Pancreas (tissue), 10 donors: ENCODE data around the gene BAZ1A. TPM values are rescaled to one million over a fixed set of nuclear protein-coding genes. Genes with fewer than 3 reads are reported as not detected.

ENCODE experiments used
- ATAC-seq, 4 donors: fragments of 200-7000 bp; cut with Tn5 transposase; one replicate each; pipeline versions ENCODE4 v1.8.0 to v1.9.1; 2020; ENCODE audit warnings: mild to moderate bottlenecking in 4 of 4, moderate library complexity in 4 of 4
- DNase-seq, 6 donors: peaks; one replicate each; pipeline ENCODE4 v3.0.0-alpha.2; 2020
- FAIRE-seq: peaks from 2 replicates; lab custom pipeline; 2012; peaks lifted over from hg19 to GRCh38; lab: Jason Lieb, UNC
- H3K27ac ChIP-seq, 4 donors: fragments of 200-600 bp; sonication (generic); 1 replicate in 3 of 4; 2 replicates in 1 of 4; pipeline versions ENCODE4 v1.5.0 to v1.8.0; 2020
- H3K27me3 ChIP-seq, 4 donors: fragments of 200-600 bp; one replicate each; pipeline ENCODE4 v1.8.0; 2021
- H3K36me3 ChIP-seq, 3 donors: fragments of 200-600 bp; sonication (generic) in 1 of 3; one replicate each; pipeline versions ENCODE4 v1.5.0 to v1.8.0; 2020 to 2021
- H3K4me1 ChIP-seq, 3 donors: fragments of 200-600 bp; one replicate each; pipeline ENCODE4 v1.8.0; 2021
- H3K4me3 ChIP-seq, 4 donors: fragments of 200-600 bp; sonication (generic) in 2 of 4; one replicate each; pipeline versions ENCODE4 v1.5.0 to v1.8.0; 2020 to 2021
- H3K9me3 ChIP-seq, 4 donors: fragments of 200-600 bp; one replicate each; pipeline ENCODE4 v1.8.0; 2021
- CTCF ChIP-seq, 4 donors: fragments of 200-600 bp; sonication (generic) in 3 of 4; IDR thresholded peaks; one replicate each; pipeline versions ENCODE4 v1.5.0 to v1.8.0; 2021; ENCODE audit warnings: antibody characterized with exemption in 4 of 4
- WGBS, 2 donors: extraction: QIAGEN DNeasy Blood & Tissue Kit; methylation state at CpG; one replicate each; pipeline ENCODE4 v1.1.7; 2013; 5-methylcytosine and 5-hydroxymethylcytosine counted together
- intact Hi-C, 3 donors: fragments of 100-400 bp; cut with DNase I; formaldehyde crosslinking; loops; one replicate each; pipeline versions ENCODE4 v1.11.1 to v1.14.2; 2022
- polyA plus RNA-seq, 2 donors: library from polyadenylated mRNA; stranded (reverse); fragments of 200-250 nt; gene quantifications; one replicate each; pipeline ENCODE4 v1.2.3, GENCODE V29; 2013
- total RNA-seq, 6 donors: library from RNA; stranded (reverse); fragmentation: NEBNext Ultra II Directional in 4 of 6; extraction: Animal tissue kit (Norgen Biotek cat#: 25700) in 4 of 6; gene quantifications; one replicate each; pipeline versions ENCODE4 v1.2.1 to v1.2.4, GENCODE V29; 2021 to 2023
- donor health status: healthy with polysubstance abuse.
- donor health status: DM: no; HTN: no; CAD: no; lungs with moderate emphysema.
- donor health status: DM: no; HTN: no; CAD: no.
- donor health status: control.
- donor health status: control.
- donor health status: Bipolar disorder and iron deficiency.
- donor health status: DM: yes; HTN: yes; CAD: no.
- donor health status: DM: no; HTN: no; CAD: no.
- donor health status: DM: no; HTN: no; CAD: no.
- donor health status: DM: yes; HTN: yes; CAD: no.

BAZ1A gene
- total and polyA plus RNA-seq, 8 donors, result 5.6 to 12.1 (median 7.2) TPM

DNA sequence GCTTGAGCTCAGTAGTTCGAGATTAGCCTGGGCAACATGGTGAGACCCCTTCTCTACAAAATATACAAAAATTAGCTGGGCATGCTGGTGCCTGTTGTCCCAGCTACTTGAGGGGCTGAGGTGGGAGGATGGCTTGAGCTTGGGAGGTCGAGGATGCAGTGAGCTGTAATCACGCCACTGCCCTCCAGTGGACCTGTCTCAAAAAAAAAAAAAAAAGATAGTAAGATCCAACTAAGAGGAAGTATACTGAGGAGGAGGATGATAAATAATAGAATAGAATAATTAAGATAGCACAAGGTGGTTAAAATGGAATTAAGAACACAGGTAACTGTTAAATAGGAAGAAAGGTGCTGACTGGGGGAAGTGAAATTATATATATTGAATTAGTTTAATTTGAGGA lies 37.0 kb upstream of the BAZ1A start:
- Histone ChIP-seq H3K4me1 (no peaks in the 10 kb centered on the region), H3K27me3 (no peaks in the 10 kb centered on the region), H3K27ac (no peak overlapping the region), H3K36me3 (no peaks in the 10 kb centered on the region), H3K4me3 (no peak overlapping the region), H3K9me3 (no peaks in the 10 kb centered on the region)
- intact Hi-C loops, result no loop called here
- no peak for TF ChIP-seq CTCF (IDR thresholded peaks at IDR 0.05)
- no peak for ATAC-seq
- WGBS, 2 donors, result 63 to 75% methylated on average over 3 of the region's 3 CpGs
- DNase-seq, result no peak
- no peak for FAIRE-seq

GRCh38 chr14:34911209-34912150 lies 36.3 kb upstream of the BAZ1A start:
- DNase-seq, result no peak
- FAIRE-seq, result no peak
- Histone ChIP-seq H3K27me3 (no peaks in the 10 kb centered on the region), H3K9me3 (no peaks in the 10 kb centered on the region), H3K36me3 (no peaks in the 10 kb centered on the region), H3K4me1 (no peaks in the 10 kb centered on the region), H3K4me3 (no peak overlapping the region), H3K27ac (no peak overlapping the region)
- intact Hi-C loops, result no loop called here
- no peak for TF ChIP-seq CTCF (IDR thresholded peaks at IDR 0.05)
- WGBS, 2 donors, result 64 to 75% methylated on average over 6 of the region's 6 CpGs
- no peak for ATAC-seq

- 52 to 61% methylated on average over 4 of the region's 4 CpGs for WGBS, 2 donors
- intact Hi-C loops, result no loop called here
- Histone ChIP-seq H3K27ac (no peak overlapping the region), H3K9me3 (no peaks in the 10 kb centered on the region), H3K36me3 (no peaks in the 10 kb centered on the region), H3K4me3 (no peak overlapping the region), H3K4me1 (no peaks in the 10 kb centered on the region), H3K27me3 (no peaks in the 10 kb centered on the region)
- ATAC-seq, result no peak
- TF ChIP-seq CTCF (IDR thresholded peaks at IDR 0.05), result no peak
- no peak for FAIRE-seq
- no peak for DNase-seq
These were observed 31.1 kb upstream of the BAZ1A start for GRCh38 chr14:34906287-34906686.

- FAIRE-seq (no peak), ATAC-seq (no peak), DNase-seq (no peak)
- TF ChIP-seq CTCF (IDR thresholded peaks at IDR 0.05), result no peak
- intact Hi-C loops, result no loop called here
- Histone ChIP-seq H3K36me3 (no peaks in the 10 kb centered on the region), H3K27ac (no peak overlapping the region), H3K9me3 (no peaks in the 10 kb centered on the region), H3K4me3 (no peak overlapping the region), H3K27me3 (no peaks in the 10 kb centered on the region), H3K4me1 (no peaks in the 10 kb centered on the region)
- 47 to 48% methylated on average over 3 of the region's 3 CpGs for WGBS, 2 donors
These were observed 20.1 kb upstream of the BAZ1A start for GRCh38 chr14:34895277-34895676.

DNA sequence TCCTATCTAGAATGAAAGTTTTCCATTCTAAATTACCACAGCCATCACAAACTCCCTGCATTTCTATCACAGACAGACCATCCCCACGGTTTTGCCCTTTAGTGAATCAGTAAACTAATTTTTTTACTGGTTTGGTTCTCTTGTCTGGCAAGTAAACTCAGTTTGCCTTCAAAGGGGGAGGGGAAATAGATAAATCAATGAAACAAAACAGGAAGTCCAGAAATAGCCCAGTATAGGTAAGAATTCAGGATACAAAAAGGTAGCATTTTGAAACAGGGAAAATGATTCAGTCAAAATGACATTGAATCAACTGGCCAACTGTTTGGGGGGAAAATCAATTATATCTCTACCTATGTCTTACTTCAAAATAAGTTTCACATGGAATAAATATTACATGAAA lies 15.8 kb upstream of the BAZ1A start:
- Histone ChIP-seq H3K27ac (no peak overlapping the region), H3K27me3 (no peaks in the 10 kb centered on the region), H3K4me3 (no peak overlapping the region), H3K9me3 (no peaks in the 10 kb centered on the region), H3K4me1 (no peaks in the 10 kb centered on the region), H3K36me3 (no peaks in the 10 kb centered on the region)
- no peak for TF ChIP-seq CTCF (IDR thresholded peaks at IDR 0.05)
- FAIRE-seq (no peak), ATAC-seq (no peak), DNase-seq (no peak)
- 26% methylated on average over 1 of the region's 1 CpG for WGBS, 2 donors
- intact Hi-C loops, result no loop called here
